GM19395 (cell line): ENCODE data around the gene CHST8.
"Not testable (repeated sequence)": the region's sequence is repeated elsewhere in the genome, so short reads cannot be mapped to it uniquely, and the experiment has no call there.

Experiments used
- ATAC-seq: cut with Tn5 transposase; IDR thresholded peaks from one replicate; pipeline ENCODE4 v1.9.1; 2021; ENCODE audit warnings: mild to moderate bottlenecking, moderate library complexity; ENCODE audit not compliant: unreplicated experiment

Gene CHST8

DNA sequence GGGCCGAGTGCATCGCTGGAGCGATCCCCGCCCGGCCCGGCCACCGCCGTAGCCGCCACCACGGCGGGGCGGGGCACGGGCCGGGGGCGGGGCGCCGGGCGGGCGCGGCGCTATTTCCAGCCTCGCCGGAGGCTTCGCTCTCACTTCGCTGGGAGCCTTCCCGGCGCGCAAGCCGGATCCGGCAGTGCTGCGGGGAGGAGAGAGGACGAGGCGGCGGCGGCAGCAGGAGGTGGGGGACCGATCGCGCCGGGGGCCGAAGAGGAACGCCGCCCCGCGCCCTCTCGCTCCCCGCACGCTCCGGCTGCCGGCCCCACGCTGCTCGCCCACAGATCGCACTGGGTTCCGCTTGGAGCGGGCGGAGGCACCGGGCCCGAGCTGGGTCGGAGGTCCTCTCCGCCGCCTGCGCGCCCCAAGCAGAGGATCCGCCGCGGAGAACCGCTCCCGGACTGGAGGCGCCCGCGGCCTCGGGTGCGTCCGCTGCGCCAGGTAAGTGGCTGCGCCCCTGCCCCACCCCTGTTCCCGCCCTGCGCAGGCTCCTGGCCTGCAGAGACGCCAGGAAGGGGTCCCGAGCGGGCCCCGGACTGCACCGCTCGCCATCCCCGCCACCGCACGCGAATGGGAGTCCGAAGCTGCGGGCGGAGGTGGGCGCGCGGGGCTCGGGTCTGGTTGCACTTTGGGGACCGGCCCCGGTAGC is at the start of gene CHST8:
Gene CHST8, plus strand, starts transcription at position 143 of the 694 bp plus-strand sequence. CDS start 67,309 bp downstream, outside the sequence.
- ATAC-seq, result no peak

- no peak for ATAC-seq
These were observed 48.8 kb upstream of the CHST8 start for GRCh38 chr19:33572929-33573328.

GRCh38 chr19:33574824-33575223 is 46.9 kb upstream of the CHST8 start:
- ATAC-seq, result no peak

GRCh38 chr19:33578697-33579096 is 43.1 kb upstream of the CHST8 start:
- ATAC-seq, result no peak

DNA sequence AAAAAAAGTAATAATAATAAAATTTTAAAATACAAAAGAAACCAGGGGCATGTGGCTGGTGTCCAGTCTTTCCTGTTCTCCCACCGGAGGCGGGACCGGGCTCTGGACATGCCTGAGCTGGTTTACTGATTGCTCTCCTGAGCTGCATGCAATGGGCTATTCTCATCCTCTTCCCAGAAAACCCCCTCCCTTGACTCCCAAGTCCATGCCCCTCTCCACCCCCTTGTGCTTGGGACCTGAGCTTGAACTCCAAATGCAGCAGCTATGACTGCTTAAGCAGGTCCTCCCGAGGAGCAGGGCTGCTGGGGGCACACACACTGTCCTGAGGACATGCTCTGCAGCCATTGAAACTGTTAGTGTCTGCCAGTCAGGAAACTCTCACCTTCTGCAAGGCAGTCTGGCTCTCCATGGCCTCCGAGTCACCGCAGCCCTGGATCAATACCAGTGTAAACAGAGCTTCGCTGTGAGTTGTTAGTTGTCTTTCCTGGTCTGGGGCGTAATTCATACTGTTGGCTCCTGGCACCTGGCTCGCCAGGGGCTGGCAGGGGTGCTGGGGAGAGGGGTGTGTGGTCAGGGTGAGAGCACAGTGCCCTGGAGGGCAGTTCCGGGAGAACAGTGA is 41.6 kb upstream of the CHST8 start:
- no peak for ATAC-seq

DNA sequence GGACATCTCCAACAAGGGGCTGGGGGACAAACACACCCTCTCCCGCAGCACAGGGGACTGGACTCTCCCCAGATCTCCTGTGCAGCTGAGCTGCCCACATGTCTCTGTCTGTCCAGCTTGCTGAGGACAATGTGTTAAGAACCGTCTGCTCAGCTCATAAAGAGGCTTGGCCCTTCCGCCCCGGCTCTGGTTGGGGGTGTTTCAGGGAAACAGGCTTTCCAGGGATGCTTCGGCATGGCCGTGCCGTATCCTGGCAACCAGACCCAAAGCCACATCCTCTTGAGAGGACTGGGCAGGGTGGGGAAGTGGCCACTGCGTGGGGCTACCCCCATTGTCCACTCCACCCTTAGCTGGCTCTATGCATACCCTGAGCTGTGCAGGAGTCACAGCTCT is 41.1 kb upstream of the CHST8 start:
- no peak for ATAC-seq

DNA sequence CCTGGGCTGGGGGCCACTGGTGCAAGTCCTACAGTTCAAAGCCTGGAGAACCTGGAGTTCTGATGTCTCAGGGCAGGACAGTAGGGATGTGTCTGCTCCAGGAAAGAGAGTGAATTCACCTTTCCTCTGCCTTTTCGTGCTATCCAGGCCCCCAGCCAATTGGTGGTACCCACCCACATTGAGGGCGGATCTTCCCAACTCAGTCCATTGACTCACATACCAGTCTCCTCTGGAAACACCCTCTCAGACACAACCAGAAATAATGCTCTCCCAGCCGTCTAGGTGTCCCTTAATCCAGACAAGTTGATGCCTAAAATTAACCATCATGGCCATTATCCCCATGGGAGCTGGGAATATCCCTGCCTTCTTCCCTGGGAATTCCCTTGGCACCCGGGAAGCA is 38.8 kb upstream of the CHST8 start:
- ATAC-seq, result no peak

DNA sequence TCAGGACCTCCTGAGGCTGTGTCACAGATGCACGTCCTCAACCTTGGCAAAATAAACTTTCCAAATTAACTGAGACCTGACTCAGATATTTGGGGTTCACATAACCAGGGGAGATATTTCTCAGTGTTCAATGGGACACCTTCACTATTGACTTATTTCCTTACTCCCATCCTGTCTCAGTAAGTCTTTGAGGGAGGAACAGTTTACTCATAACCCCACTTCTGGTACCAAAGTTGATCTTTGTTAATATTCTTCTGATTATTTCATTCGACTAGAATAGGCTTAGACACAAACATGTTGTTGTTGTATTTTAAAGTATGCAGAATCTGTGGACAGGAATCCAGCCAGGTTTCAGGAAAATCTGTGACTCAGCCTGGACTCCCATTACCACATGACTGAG is 34.6 kb upstream of the CHST8 start:
- ATAC-seq, result no peak

- no peak for ATAC-seq
These were observed 31.5 kb upstream of the CHST8 start for GRCh38 chr19:33590224-33590623.

- no peak for ATAC-seq
These were observed 26.0 kb upstream of the CHST8 start for GRCh38 chr19:33595783-33596182.

- ATAC-seq, result no peak
These were observed 20.2 kb upstream of the CHST8 start for GRCh38 chr19:33601583-33601982.

GRCh38 chr19:33602576-33603204 is 19.1 kb upstream of the CHST8 start:
- no peak for ATAC-seq

GRCh38 chr19:33603377-33603776 is 18.4 kb upstream of the CHST8 start:
- no peak for ATAC-seq

GRCh38 chr19:33604651-33605050 is 17.1 kb upstream of the CHST8 start:
- no peak for ATAC-seq

DNA sequence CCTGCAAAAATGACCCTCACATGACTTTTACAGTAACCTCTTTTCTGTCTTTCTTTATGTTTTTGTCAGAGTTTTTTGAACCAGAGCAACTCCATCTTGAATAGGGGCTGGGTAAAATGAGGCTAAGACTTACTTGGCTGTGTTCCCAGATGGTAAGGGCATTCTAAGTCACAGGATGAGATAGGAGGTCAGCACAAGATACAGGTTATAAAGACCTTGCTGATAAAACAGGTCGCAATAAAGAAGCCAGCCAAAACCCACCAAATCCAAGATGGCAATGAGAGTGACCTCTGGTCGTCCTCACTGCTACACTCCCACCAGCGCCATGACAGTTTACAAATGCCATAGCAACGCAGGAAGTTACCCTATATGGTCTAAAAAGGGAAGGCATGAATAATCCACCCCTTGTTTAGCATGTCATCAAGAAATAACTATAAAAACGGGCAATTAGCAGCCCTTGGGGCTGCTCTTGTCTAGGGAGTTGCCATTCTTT is 15.9 kb upstream of the CHST8 start:
- not testable (repeated sequence) for ATAC-seq

DNA sequence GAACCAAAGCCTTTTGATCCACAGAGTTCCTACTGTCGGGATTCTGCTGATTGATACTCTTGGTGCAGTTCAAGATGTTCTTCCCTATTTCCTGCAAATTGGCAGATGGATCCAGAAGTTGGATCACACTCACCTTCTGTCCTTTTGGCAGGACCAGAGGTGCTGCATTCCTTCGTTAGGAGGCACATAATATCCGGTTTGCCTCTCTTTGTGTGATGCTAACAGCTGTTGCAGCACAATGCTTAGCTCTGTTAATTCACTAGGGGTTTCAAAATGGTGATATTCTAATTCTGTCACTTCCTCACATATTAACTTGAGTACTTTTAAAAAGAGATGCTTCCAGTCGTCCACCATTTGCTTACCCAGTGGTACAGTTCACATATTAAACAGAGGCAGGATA is 15.2 kb upstream of the CHST8 start:
- no peak for ATAC-seq

DNA sequence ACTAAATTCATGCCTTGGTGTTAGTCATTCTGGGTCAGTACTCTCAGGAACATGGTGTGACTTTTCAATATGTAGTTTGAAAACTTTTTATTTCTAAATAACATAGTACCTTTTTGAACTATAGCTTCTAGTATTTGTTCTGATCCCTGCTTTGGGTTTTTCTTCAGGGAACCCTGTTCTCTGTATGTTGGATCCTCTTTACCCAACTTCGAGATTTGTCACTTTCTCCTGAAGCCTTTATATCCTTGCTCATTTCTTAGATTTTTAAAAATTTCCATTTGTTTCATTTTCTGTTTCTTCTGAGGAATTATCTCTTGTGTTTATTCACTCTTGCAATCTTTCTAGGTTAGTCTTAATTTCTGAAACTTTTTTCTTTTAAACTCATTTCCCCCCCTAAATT is 12.4 kb upstream of the CHST8 start:
- no peak for ATAC-seq

GRCh38 chr19:33610588-33610987 is 11.2 kb upstream of the CHST8 start:
- no peak for ATAC-seq

GRCh38 chr19:33612928-33613619 is 8.7 kb upstream of the CHST8 start:
- no peak for ATAC-seq

DNA sequence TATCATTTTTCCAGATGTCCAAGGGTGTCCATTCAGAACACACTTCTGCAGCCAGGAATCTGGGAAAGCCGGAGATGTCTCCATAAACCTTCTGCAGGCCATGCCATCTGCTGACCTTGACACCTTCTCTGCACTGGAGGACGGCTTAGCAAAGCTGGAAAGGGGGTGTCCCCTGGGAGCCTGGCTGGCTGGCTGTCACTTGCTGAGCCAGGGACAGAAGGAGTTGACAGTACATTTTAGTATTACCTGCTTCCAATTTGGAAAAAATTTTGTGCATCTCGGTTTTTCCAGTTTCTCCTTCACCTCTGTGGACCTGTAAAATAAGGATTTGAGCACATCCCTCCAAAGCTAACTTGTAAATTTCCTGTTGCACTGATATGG is 8.1 kb upstream of the CHST8 start:
- ATAC-seq, result no peak

GRCh38 chr19:33616346-33616745 is 5.4 kb upstream of the CHST8 start:
- no peak for ATAC-seq

- no peak for ATAC-seq
These were observed 4.9 kb upstream of the CHST8 start for GRCh38 chr19:33616857-33617256.
